ENCODE data around the gene HOXA1.

Gene HOXA1

GRCh38 chr7:27098578-27099451 lies 3.0 kb upstream of the HOXA1 start:
- H3K27ac ChIP-seq, result no peak overlapping the region
- no peak for TF ChIP-seq CTCF (IDR thresholded peaks at IDR 0.05)
- TF ChIP-seq ZFX (IDR thresholded peaks at IDR 0.05; ENCODE audit: borderline replicate concordance), result no peak

- no peak for TF ChIP-seq CTCF (IDR thresholded peaks at IDR 0.05)
- TF ChIP-seq ZFX (IDR thresholded peaks at IDR 0.05; ENCODE audit: borderline replicate concordance), result no peak
- H3K27ac ChIP-seq, result no peak overlapping the region
Observed at GRCh38 chr7:27097686-27098577, 2.1 kb upstream of the HOXA1 start.

- H3K27ac ChIP-seq, result peak overlapping the region; percentile 79
- TF ChIP-seq CTCF (IDR thresholded peaks at IDR 0.05) (no peak), ZFX (IDR thresholded peaks at IDR 0.05; ENCODE audit: borderline replicate concordance) (no peak)
Observed at GRCh38 chr7:27096768-27097514, 1.1 kb upstream of the HOXA1 start.

- TF ChIP-seq ZFX (IDR thresholded peaks at IDR 0.05; ENCODE audit: borderline replicate concordance), result no peak
- peak overlapping the region; percentile 79 for H3K27ac ChIP-seq
Observed at GRCh38 chr7:27095050-27095896, 527 bp downstream of the HOXA1 start.

GRCh38 chr7:27094304-27095049 lies 1.3 kb downstream of the HOXA1 start:
- H3K27ac ChIP-seq, result no peak overlapping the region
- TF ChIP-seq ZFX (IDR thresholded peaks at IDR 0.05; ENCODE audit: borderline replicate concordance) (no peak), CTCF (IDR thresholded peaks at IDR 0.05) (no peak)

- H3K27ac ChIP-seq, result no peak overlapping the region
- no peak for TF ChIP-seq CTCF (IDR thresholded peaks at IDR 0.05)
- no peak for TF ChIP-seq ZFX (IDR thresholded peaks at IDR 0.05; ENCODE audit: borderline replicate concordance)
Observed at GRCh38 chr7:27093184-27093895, 2.5 kb downstream of the HOXA1 start.
